Measurements from ENCODE around the gene CHAMP1. TPM values are rescaled to one million over a fixed set of nuclear protein-coding genes. Genes with fewer than 3 reads are reported as not detected.

The CHAMP1 gene
- polyA plus RNA-seq, 4 donors = 6.0 to 22.1 (median 7.1) TPM

- 94 to 98% (median 96%) methylated on average over 8 of the region's 8 CpGs for WGBS, 3 donors
- Histone ChIP-seq H3K27me3 (ENCODE audit: control insufficient read depth in 3 of 3, insufficient read depth in 3 of 3, low read length in 3 of 3) (no peaks in the 10 kb centered on the region), H3K4me1 (ENCODE audit: control insufficient read depth in 3 of 3, insufficient read depth in 2 of 3, low read depth in 1 of 3, low read length in 2 of 3) (peaks cover 0 to 5% (median 2%) of the 10 kb centered on the region in 3 donors), H3K9me3 (ENCODE audit: control insufficient read depth in 2 of 2, insufficient read depth in 1 of 2, low read depth in 1 of 2, low read length in 1 of 2) (no peaks in the 10 kb centered on the region), H3K36me3 (ENCODE audit: control insufficient read depth in 3 of 3, insufficient read depth in 2 of 3, low read depth in 1 of 3, low read length in 3 of 3) (peaks cover 9 to 50% (median 10%) of the 10 kb centered on the region in 3 donors), H3K27ac (ENCODE audit: low read depth in 1 of 3, low read length in 2 of 3) (no peak overlapping the region), H3K4me3 (ENCODE audit: low read depth in 1 of 3, low read length in 3 of 3) (no peak overlapping the region)
- no peak for FAIRE-seq
- no peak for DNase-seq
These were observed 27.5 kb upstream of the CHAMP1 start for GRCh38 chr13:114286808-114287207.

GRCh38 chr13:114288157-114288591 lies 26.1 kb upstream of the CHAMP1 start:
- WGBS, 3 donors = 94 to 98% (median 95%) methylated on average over 8 of the region's 8 CpGs
- Histone ChIP-seq H3K27me3 (ENCODE audit: control insufficient read depth in 3 of 3, insufficient read depth in 3 of 3, low read length in 3 of 3) (no peaks in the 10 kb centered on the region), H3K4me1 (ENCODE audit: control insufficient read depth in 3 of 3, insufficient read depth in 2 of 3, low read depth in 1 of 3, low read length in 2 of 3) (peaks cover 0 to 5% (median 0%) of the 10 kb centered on the region in 3 donors), H3K9me3 (ENCODE audit: control insufficient read depth in 2 of 2, insufficient read depth in 1 of 2, low read depth in 1 of 2, low read length in 1 of 2) (no peaks in the 10 kb centered on the region), H3K36me3 (ENCODE audit: control insufficient read depth in 3 of 3, insufficient read depth in 2 of 3, low read depth in 1 of 3, low read length in 3 of 3) (peaks cover 10 to 64% (median 11%) of the 10 kb centered on the region in 3 donors), H3K4me3 (ENCODE audit: low read depth in 1 of 3, low read length in 3 of 3) (no peak overlapping the region), H3K27ac (ENCODE audit: low read depth in 1 of 3, low read length in 2 of 3) (no peak overlapping the region)
- DNase-seq (no peak), FAIRE-seq (no peak)

DNA sequence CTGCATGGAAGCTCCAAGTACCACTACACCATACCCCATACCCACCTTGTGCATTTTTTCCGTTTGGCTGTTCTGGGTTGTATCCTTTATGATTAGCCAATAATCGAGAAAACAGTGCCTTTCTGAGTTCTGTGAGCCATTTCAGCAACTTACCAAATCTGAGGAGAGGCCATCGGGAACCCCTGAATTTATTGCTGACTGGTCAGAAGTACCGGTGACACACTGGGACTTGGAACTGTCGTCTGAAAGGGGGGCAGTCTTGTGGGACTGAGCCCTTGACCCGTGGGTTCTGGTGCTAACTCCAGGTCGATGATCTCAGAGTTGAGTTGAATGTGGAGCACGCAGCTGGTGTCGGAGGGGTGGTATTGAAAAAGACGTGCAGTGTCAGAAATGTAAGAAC lies 17.9 kb upstream of the CHAMP1 start:
- Histone ChIP-seq H3K27me3 (ENCODE audit: control insufficient read depth in 3 of 3, insufficient read depth in 3 of 3, low read length in 3 of 3) (no peaks in the 10 kb centered on the region), H3K36me3 (ENCODE audit: control insufficient read depth in 3 of 3, insufficient read depth in 2 of 3, low read depth in 1 of 3, low read length in 3 of 3) (peaks cover 6 to 66% (median 9%) of the 10 kb centered on the region in 3 donors), H3K4me3 (ENCODE audit: low read depth in 1 of 3, low read length in 3 of 3) (no peak overlapping the region), H3K27ac (ENCODE audit: low read depth in 1 of 3, low read length in 2 of 3) (no peak overlapping the region), H3K9me3 (ENCODE audit: control insufficient read depth in 2 of 2, insufficient read depth in 1 of 2, low read depth in 1 of 2, low read length in 1 of 2) (no peaks in the 10 kb centered on the region), H3K4me1 (ENCODE audit: control insufficient read depth in 3 of 3, insufficient read depth in 2 of 3, low read depth in 1 of 3, low read length in 2 of 3) (no peaks in the 10 kb centered on the region)
- DNase-seq (no peak), FAIRE-seq (no peak)
- 90 to 91% (median 90%) methylated on average over 10 of the region's 10 CpGs for WGBS, 3 donors

DNA sequence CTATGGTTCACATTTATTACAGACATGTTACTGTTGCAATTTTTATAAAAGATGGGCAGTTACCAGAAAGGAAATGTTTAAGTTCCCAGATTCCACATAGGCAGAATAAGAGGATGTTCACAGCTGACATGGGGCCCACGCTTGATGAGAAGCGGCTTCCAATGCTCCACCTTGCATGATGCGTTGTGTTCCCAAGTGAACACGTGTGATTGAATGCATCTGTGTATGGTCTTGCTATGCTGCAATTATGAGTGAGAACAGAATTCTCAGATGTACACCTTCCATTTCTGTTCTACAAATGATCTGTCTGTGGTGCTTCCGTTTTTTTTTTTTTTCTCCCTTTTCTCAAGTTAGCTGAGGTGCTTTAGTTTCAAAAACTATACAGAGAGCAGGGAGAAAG lies 17.4 kb upstream of the CHAMP1 start:
- FAIRE-seq = no peak
- Histone ChIP-seq H3K4me3 (ENCODE audit: low read depth in 1 of 3, low read length in 3 of 3) (no peak overlapping the region), H3K27ac (ENCODE audit: low read depth in 1 of 3, low read length in 2 of 3) (no peak overlapping the region), H3K27me3 (ENCODE audit: control insufficient read depth in 3 of 3, insufficient read depth in 3 of 3, low read length in 3 of 3) (no peaks in the 10 kb centered on the region), H3K4me1 (ENCODE audit: control insufficient read depth in 3 of 3, insufficient read depth in 2 of 3, low read depth in 1 of 3, low read length in 2 of 3) (no peaks in the 10 kb centered on the region), H3K36me3 (ENCODE audit: control insufficient read depth in 3 of 3, insufficient read depth in 2 of 3, low read depth in 1 of 3, low read length in 3 of 3) (peaks cover 6 to 69% (median 10%) of the 10 kb centered on the region in 3 donors), H3K9me3 (ENCODE audit: control insufficient read depth in 2 of 2, insufficient read depth in 1 of 2, low read depth in 1 of 2, low read length in 1 of 2) (no peaks in the 10 kb centered on the region)
- DNase-seq = no peak
- 92 to 94% (median 93%) methylated on average over 5 of the region's 5 CpGs for WGBS, 3 donors

DNA sequence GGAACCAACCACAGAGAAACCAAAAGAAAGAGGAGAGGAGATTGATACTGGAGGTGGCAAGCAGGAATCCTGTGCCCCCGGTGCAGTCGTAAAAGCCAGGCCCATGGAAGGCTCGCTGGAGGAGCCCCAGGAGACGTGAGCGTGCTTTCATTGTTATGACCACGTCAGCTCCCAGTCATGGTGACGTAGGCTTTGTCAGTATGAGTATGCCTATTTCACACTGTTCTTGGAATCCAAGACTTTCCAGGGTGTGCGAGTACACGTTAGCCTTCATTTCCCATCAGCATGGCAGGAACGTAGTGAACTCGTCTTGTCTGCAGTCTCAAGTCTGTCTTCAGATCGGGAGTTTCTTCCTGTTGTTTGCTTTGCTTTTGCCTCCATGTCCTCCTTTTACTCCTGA lies 15.4 kb upstream of the CHAMP1 start:
- H3K27me3 ChIP-seq (ENCODE audit: control insufficient read depth in 3 of 3, insufficient read depth in 3 of 3, low read length in 3 of 3) = no peaks in the 10 kb centered on the region
- no peaks in the 10 kb centered on the region for H3K4me1 ChIP-seq (ENCODE audit: control insufficient read depth in 3 of 3, insufficient read depth in 2 of 3, low read depth in 1 of 3, low read length in 2 of 3)
- H3K36me3 ChIP-seq (ENCODE audit: control insufficient read depth in 3 of 3, insufficient read depth in 2 of 3, low read depth in 1 of 3, low read length in 3 of 3) = peaks cover 7 to 68% (median 13%) of the 10 kb centered on the region in 3 donors
- FAIRE-seq (no peak), DNase-seq (no peak)
- H3K4me3 ChIP-seq (ENCODE audit: low read depth in 1 of 3, low read length in 3 of 3) = no peak overlapping the region
- H3K27ac ChIP-seq (ENCODE audit: low read depth in 1 of 3, low read length in 2 of 3) = no peak overlapping the region
- WGBS, 3 donors = 85 to 87% (median 87%) methylated on average over 12 of the region's 12 CpGs
- no peaks in the 10 kb centered on the region for H3K9me3 ChIP-seq (ENCODE audit: control insufficient read depth in 2 of 2, insufficient read depth in 1 of 2, low read depth in 1 of 2, low read length in 1 of 2)

DNA sequence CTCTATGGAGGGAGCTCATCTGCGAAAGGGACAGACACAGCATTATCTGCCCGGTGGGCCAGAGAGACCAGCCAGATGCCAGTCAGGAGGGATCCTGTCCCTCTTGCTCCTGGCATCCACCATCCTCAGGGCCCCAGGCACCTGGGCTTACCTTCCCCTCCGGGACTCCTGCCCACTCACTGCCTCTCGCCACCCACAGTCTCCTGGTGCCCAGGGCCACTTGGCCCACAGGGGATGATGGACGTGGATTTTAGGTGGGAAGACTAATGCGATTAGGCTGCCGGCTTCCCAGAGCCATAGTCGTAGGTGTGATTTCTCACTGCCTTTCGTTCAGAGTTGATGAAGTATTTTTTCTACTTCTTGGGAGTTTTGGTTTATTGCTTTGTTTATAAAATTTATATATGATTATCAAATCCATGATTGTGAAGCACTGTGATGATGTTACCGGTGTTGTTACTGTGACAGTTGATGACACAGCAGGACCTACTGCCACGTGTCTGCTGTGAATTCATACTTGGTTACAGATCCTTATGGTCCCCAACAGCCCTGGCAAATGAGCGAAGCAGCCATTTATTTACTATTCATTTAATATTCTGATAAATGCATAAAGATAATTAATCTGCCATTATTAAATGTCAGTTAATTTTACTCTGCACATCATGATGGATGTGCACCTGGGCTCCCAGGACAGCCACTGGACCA lies 14.5 kb upstream of the CHAMP1 start:
- FAIRE-seq = no peak
- Histone ChIP-seq H3K9me3 (ENCODE audit: control insufficient read depth in 2 of 2, insufficient read depth in 1 of 2, low read depth in 1 of 2, low read length in 1 of 2) (no peaks in the 10 kb centered on the region), H3K27ac (ENCODE audit: low read depth in 1 of 3, low read length in 2 of 3) (no peak overlapping the region), H3K4me3 (ENCODE audit: low read depth in 1 of 3, low read length in 3 of 3) (no peak overlapping the region), H3K4me1 (ENCODE audit: control insufficient read depth in 3 of 3, insufficient read depth in 2 of 3, low read depth in 1 of 3, low read length in 2 of 3) (no peaks in the 10 kb centered on the region), H3K36me3 (ENCODE audit: control insufficient read depth in 3 of 3, insufficient read depth in 2 of 3, low read depth in 1 of 3, low read length in 3 of 3) (peaks cover 7 to 67% (median 13%) of the 10 kb centered on the region in 3 donors), H3K27me3 (ENCODE audit: control insufficient read depth in 3 of 3, insufficient read depth in 3 of 3, low read length in 3 of 3) (no peaks in the 10 kb centered on the region)
- WGBS, 3 donors = 94 to 96% (median 96%) methylated on average over 12 of the region's 12 CpGs
- no peak for DNase-seq

- H3K27ac ChIP-seq (ENCODE audit: low read depth in 1 of 3, low read length in 2 of 3) = no peak overlapping the region
- H3K4me1 ChIP-seq (ENCODE audit: control insufficient read depth in 3 of 3, insufficient read depth in 2 of 3, low read depth in 1 of 3, low read length in 2 of 3) = no peaks in the 10 kb centered on the region
- H3K4me3 ChIP-seq (ENCODE audit: low read depth in 1 of 3, low read length in 3 of 3) = no peak overlapping the region
- 91 to 97% (median 94%) methylated on average over 11 of the region's 11 CpGs for WGBS, 3 donors
- H3K36me3 ChIP-seq (ENCODE audit: control insufficient read depth in 3 of 3, insufficient read depth in 2 of 3, low read depth in 1 of 3, low read length in 3 of 3) = peaks cover 2 to 51% (median 19%) of the 10 kb centered on the region in 3 donors
- H3K9me3 ChIP-seq (ENCODE audit: control insufficient read depth in 2 of 2, insufficient read depth in 1 of 2, low read depth in 1 of 2, low read length in 1 of 2) = no peaks in the 10 kb centered on the region
- FAIRE-seq = no peak
- no peaks in the 10 kb centered on the region for H3K27me3 ChIP-seq (ENCODE audit: control insufficient read depth in 3 of 3, insufficient read depth in 3 of 3, low read length in 3 of 3)
- DNase-seq = no peak
These were observed 10.5 kb upstream of the CHAMP1 start for GRCh38 chr13:114303700-114304327.

GRCh38 chr13:114304346-114305034 lies 9.8 kb upstream of the CHAMP1 start:
- Histone ChIP-seq H3K36me3 (ENCODE audit: control insufficient read depth in 3 of 3, insufficient read depth in 2 of 3, low read depth in 1 of 3, low read length in 3 of 3) (peaks cover 2 to 46% (median 14%) of the 10 kb centered on the region in 3 donors), H3K4me1 (ENCODE audit: control insufficient read depth in 3 of 3, insufficient read depth in 2 of 3, low read depth in 1 of 3, low read length in 2 of 3) (no peaks in the 10 kb centered on the region), H3K4me3 (ENCODE audit: low read depth in 1 of 3, low read length in 3 of 3) (no peak overlapping the region), H3K27me3 (ENCODE audit: control insufficient read depth in 3 of 3, insufficient read depth in 3 of 3, low read length in 3 of 3) (no peaks in the 10 kb centered on the region), H3K27ac (ENCODE audit: low read depth in 1 of 3, low read length in 2 of 3) (no peak overlapping the region), H3K9me3 (ENCODE audit: control insufficient read depth in 2 of 2, insufficient read depth in 1 of 2, low read depth in 1 of 2, low read length in 1 of 2) (no peaks in the 10 kb centered on the region)
- DNase-seq (no peak), FAIRE-seq (no peak)
- WGBS, 3 donors = 83 to 86% (median 85%) methylated on average over 13 of the region's 13 CpGs
